ACC112 (cell line): Measurements from ENCODE around the gene TCEA3.

Experiments used
- H2AFZ ChIP-seq: fragments of 200-600 bp; sonication (generic); one replicate; pipeline ENCODE4 v1.6.0; 2017; ENCODE audit warnings: antibody characterized with exemption, low read length; ENCODE audit not compliant: unreplicated experiment
- H3K27ac ChIP-seq: fragments of 200-600 bp; sonication (generic); 2 replicates; pipeline ENCODE4 v1.5.1; 2014; ENCODE audit warnings: low read depth, mild to moderate bottlenecking, antibody characterized with exemption, low read length, moderate library complexity
- H3K27me3 ChIP-seq: fragments of 200-600 bp; sonication (generic); 2 replicates; pipeline ENCODE4 v1.6.1; 2014; ENCODE audit warnings: mild to moderate bottlenecking, antibody characterized with exemption, low read length, moderate library complexity, mixed read lengths; ENCODE audit not compliant: insufficient read depth
- H3K36me3 ChIP-seq: fragments of 200-600 bp; sonication (generic); 2 replicates; pipeline ENCODE4 v1.6.1; 2016; ENCODE audit warnings: mild to moderate bottlenecking, antibody characterized with exemption, low read length, moderate library complexity, mixed read lengths; ENCODE audit not compliant: insufficient read depth
- H3K4me1 ChIP-seq: fragments of 200-600 bp; sonication (generic); one replicate; pipeline ENCODE4 v1.6.1; 2016; ENCODE audit warnings: low read length, mixed read lengths; ENCODE audit not compliant: insufficient read depth, unreplicated experiment, control insufficient read depth
- H3K4me3 ChIP-seq: fragments of 200-600 bp; sonication (generic); 2 replicates; pipeline ENCODE4 v1.5.1; 2014; ENCODE audit warnings: mild to moderate bottlenecking, low read depth, low read length
- H3K79me2 ChIP-seq: fragments of 200-600 bp; sonication (generic); one replicate; pipeline ENCODE4 v1.6.0; 2016; ENCODE audit warnings: low read length; ENCODE audit not compliant: control insufficient read depth, unreplicated experiment, insufficient read depth

Gene TCEA3

DNA sequence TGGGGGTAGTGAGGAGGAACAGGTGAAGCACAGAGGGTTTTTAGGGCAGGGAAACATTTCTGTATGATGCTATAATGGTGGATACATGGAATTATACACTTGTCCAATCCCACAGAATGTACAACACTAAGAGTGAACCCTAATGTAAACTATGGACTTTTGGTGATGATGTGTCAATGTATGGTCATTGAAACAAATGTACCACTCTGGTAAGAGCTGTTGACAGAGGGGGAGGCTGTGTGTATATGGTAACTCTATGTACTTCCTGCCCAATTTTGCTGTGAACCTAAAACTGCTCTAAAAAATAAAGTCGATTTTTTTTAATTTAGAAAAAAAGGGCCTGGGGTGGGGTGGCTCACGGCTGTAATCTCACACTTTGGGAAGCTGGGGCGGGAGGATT lies 36.5 kb upstream of the TCEA3 start:
- no peaks in the 10 kb centered on the region for H3K27me3 ChIP-seq
- no peak overlapping the region for H3K27ac ChIP-seq
- H3K4me3 ChIP-seq: no peak overlapping the region

DNA sequence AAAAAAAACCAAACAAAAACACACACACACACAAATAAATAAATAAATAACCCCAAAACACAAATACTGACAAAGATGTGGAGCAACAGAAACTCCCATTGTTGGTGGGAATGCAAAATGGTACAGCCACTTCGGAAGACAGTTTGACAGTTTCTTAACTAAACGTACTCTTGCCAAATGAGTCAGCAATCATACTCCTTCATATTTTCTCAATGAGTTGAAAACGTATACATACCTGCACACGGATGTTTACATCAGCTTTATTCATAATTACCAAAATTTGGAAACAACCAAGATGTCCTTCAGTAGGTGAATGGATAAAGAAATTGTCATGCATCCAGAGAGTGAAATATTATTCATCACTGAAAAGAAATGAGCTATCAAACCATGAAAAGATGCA lies 36.0 kb upstream of the TCEA3 start:
- Histone ChIP-seq H3K36me3 (0 out of 2 replicates have a peak, but pooled peaks cover 3% of the 10 kb centered on the region), H2AFZ (no peak overlapping the region), H3K27me3 (no peaks in the 10 kb centered on the region), H3K4me1 (no peaks in the 10 kb centered on the region), H3K79me2 (peaks cover 2% of the 10 kb centered on the region), H3K27ac (no peak overlapping the region), H3K4me3 (no peak overlapping the region)

More for the DNA sequence above, 36.5 kb upstream of the TCEA3 start:
- 0 out of 2 replicates have a peak, but pooled peaks cover 3% of the 10 kb centered on the region for H3K36me3 ChIP-seq
- H3K4me1 ChIP-seq: no peaks in the 10 kb centered on the region
- H3K79me2 ChIP-seq: peaks cover 2% of the 10 kb centered on the region
- no peak overlapping the region for H2AFZ ChIP-seq

- 0 out of 2 replicates have a peak, but pooled peaks cover 3% of the 10 kb centered on the region for H3K36me3 ChIP-seq
Observed at GRCh38 chr1:23459338-23459757, 34.8 kb upstream of the TCEA3 start.

DNA sequence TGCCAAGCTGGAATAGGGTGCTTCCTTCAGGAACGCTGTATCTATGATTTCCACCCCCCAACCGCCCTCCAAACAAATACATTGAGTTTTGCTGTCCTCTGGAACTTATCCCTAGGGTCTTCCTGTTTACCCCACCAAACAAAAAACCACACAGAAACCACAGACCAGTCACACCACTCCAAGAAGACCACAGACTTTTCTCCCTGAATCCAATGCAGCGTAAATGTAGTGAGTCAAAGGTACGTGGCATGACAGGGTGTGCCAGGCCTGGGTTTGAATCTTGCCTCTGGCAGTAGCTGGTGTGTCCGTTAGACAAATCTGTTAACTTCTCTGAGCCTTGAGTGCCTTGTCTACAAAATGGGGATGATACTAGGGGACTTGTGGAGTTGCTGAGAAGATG lies 31.7 kb upstream of the TCEA3 start:
- Histone ChIP-seq H3K4me1 (peaks cover 11% of the 10 kb centered on the region), H3K79me2 (no peaks in the 10 kb centered on the region)

More at GRCh38 chr1:23459338-23459757, 34.8 kb upstream of the TCEA3 start:
- Histone ChIP-seq H3K27me3 (no peaks in the 10 kb centered on the region), H2AFZ (no peak overlapping the region), H3K79me2 (peaks cover 2% of the 10 kb centered on the region), H3K4me3 (no peak overlapping the region), H3K27ac (no peak overlapping the region), H3K4me1 (no peaks in the 10 kb centered on the region)

DNA sequence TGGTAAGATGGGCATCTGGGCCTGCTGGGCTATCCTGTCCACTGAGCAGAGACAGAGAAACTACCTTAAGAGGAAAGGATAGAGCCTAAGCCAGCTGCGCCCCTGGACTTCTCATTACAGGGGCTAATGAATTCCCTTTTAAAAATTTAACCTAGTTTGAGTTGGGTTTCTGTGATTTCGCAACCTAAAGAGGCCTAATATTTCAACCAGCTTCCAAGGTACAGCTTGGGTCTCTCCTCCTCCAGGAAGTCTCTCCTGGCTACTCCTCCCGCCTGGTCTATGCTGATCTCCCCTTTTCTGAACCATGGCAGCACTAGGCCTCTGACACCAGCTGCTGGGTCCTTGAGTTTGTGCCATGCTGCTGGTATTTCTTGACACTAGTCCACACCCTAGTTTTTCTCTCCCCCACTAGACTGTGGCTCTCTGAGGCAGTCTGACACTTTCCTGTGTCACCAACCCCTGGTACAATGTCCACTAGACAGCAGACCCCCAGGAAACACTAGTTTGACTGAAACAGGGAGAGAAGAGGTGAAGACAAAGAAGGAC lies 29.0 kb upstream of the TCEA3 start:
- peaks cover 11% of the 10 kb centered on the region for H3K4me1 ChIP-seq
- H3K4me3 ChIP-seq: no peak overlapping the region
- no peaks in the 10 kb centered on the region for H3K27me3 ChIP-seq
- H3K36me3 ChIP-seq: 0 out of 2 replicates have a peak, but pooled peaks cover 3% of the 10 kb centered on the region
- no peak overlapping the region for H3K27ac ChIP-seq
- H3K79me2 ChIP-seq: no peaks in the 10 kb centered on the region
- no peak overlapping the region for H2AFZ ChIP-seq

More for the DNA sequence above, 31.7 kb upstream of the TCEA3 start:
- H3K36me3 ChIP-seq: 0 out of 2 replicates have a peak, but pooled peaks cover 3% of the 10 kb centered on the region
- H2AFZ ChIP-seq: no peak overlapping the region
- no peak overlapping the region for H3K4me3 ChIP-seq
- no peaks in the 10 kb centered on the region for H3K27me3 ChIP-seq
- no peak overlapping the region for H3K27ac ChIP-seq

DNA sequence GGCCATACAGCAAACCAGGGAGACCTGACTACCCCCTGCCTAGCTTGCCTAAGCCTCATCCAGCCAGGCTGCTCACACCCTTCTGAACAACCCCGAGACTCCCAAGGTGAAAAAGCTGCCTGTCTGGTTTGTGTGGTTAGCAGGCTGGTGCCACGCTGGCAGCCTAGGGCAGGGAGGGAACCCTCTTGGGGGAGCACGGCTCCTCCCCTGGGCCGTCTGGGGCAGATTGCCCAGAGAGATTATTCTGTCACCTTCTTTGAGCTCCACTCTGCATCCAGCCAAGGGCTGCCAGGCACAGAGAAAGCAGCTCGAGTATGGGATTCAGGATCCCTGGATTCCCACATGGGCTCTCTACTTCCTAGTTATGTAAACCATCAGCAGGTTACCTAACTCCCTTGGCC lies 27.5 kb upstream of the TCEA3 start:
- no peak overlapping the region for H3K27ac ChIP-seq

GRCh38 chr1:23451441-23451840 lies 26.9 kb upstream of the TCEA3 start:
- Histone ChIP-seq H3K4me1 (peaks cover 11% of the 10 kb centered on the region), H3K36me3 (no peaks in the 10 kb centered on the region), H3K4me3 (no peak overlapping the region), H2AFZ (no peak overlapping the region), H3K27ac (no peak overlapping the region), H3K27me3 (no peaks in the 10 kb centered on the region), H3K79me2 (no peaks in the 10 kb centered on the region)

More for the DNA sequence above, 27.5 kb upstream of the TCEA3 start:
- Histone ChIP-seq H3K79me2 (no peaks in the 10 kb centered on the region), H3K36me3 (no peaks in the 10 kb centered on the region), H3K27me3 (no peaks in the 10 kb centered on the region), H2AFZ (no peak overlapping the region), H3K4me3 (no peak overlapping the region), H3K4me1 (peaks cover 11% of the 10 kb centered on the region)

- Histone ChIP-seq H3K4me3 (no peak overlapping the region), H2AFZ (no peak overlapping the region), H3K4me1 (peaks cover 11% of the 10 kb centered on the region), H3K79me2 (no peaks in the 10 kb centered on the region), H3K27ac (no peak overlapping the region), H3K27me3 (no peaks in the 10 kb centered on the region), H3K36me3 (no peaks in the 10 kb centered on the region)
Observed at GRCh38 chr1:23450894-23451293, 26.3 kb upstream of the TCEA3 start.

DNA sequence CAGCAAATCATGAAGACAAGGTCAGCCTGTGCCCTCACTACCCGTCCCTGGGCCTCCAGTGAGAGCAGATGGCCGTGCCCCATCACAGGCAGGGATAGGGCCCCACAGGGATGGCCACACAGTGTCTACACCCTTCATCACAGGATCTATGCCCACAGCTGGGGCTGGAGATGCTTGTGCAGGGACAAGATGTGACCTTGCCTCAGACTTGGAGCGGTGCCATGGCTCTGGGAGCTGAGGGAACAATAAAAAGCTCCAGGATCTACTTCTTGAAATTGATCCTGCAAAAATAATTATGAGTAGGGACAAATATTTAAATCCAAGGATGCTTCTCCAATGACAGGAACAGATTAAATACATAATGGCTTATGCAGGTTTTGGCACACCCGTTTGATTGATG lies 25.4 kb upstream of the TCEA3 start:
- H3K4me3 ChIP-seq: no peak overlapping the region
- H3K27ac ChIP-seq: no peak overlapping the region
- H2AFZ ChIP-seq: no peak overlapping the region
- H3K79me2 ChIP-seq: no peaks in the 10 kb centered on the region
- no peaks in the 10 kb centered on the region for H3K27me3 ChIP-seq
- no peaks in the 10 kb centered on the region for H3K36me3 ChIP-seq
- H3K4me1 ChIP-seq: peaks cover 14% of the 10 kb centered on the region

DNA sequence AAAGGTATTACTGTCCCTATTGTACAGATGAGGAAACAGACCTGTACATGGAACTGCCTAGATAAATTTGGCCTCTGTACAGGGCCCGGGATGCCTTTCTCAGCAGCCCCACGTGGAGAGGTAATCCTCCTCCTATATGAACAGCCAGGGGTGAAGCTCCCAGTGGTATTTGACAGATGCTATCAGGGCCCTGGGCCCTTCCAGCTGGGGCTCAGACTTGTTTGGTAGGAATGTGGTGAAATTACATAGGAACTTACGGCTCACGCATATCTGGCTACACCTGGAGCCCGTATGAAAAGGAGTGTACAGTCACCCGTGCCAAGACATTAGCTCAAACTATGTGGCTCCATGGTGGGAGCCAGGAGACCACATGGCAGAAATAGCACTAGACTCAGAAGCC lies 24.8 kb upstream of the TCEA3 start:
- Histone ChIP-seq H3K4me3 (no peak overlapping the region), H3K79me2 (no peaks in the 10 kb centered on the region), H3K36me3 (no peaks in the 10 kb centered on the region), H3K27me3 (no peaks in the 10 kb centered on the region), H2AFZ (no peak overlapping the region), H3K27ac (no peak overlapping the region), H3K4me1 (peaks cover 20% of the 10 kb centered on the region)

- no peak overlapping the region for H2AFZ ChIP-seq
- H3K4me3 ChIP-seq: no peak overlapping the region
- no peak overlapping the region for H3K27ac ChIP-seq
- H3K4me1 ChIP-seq: peaks cover 25% of the 10 kb centered on the region
- no peaks in the 10 kb centered on the region for H3K27me3 ChIP-seq
- no peaks in the 10 kb centered on the region for H3K79me2 ChIP-seq
- H3K36me3 ChIP-seq: no peaks in the 10 kb centered on the region
Observed at GRCh38 chr1:23448846-23449245, 24.3 kb upstream of the TCEA3 start.
